Muscle layer of colon (tissue), 2 donors: ENCODE results near the gene CD48.

Experiments
- H3K27ac ChIP-seq: one replicate; pipeline ENCODE4 v1.7.0; 2013; ENCODE audit warnings: low read depth, mild to moderate bottlenecking, low read length, moderate library complexity
- H3K27me3 ChIP-seq, 2 donors: one replicate each; pipeline ENCODE4 v1.7.0; 2013; ENCODE audit warnings: low read length in 2 of 2, mild to moderate bottlenecking in 2 of 2; ENCODE audit not compliant: insufficient read depth in 2 of 2, control insufficient read depth in 1 of 2
- H3K36me3 ChIP-seq: one replicate; pipeline ENCODE4 v1.7.0; 2013; ENCODE audit warnings: mild to moderate bottlenecking, low read length; ENCODE audit not compliant: insufficient read depth
- H3K4me1 ChIP-seq: one replicate; pipeline ENCODE4 v1.7.0; 2013; ENCODE audit warnings: mild to moderate bottlenecking, low read length; ENCODE audit not compliant: insufficient read depth
- H3K4me3 ChIP-seq, 2 donors: one replicate each; pipeline ENCODE4 v1.7.0; 2013; ENCODE audit warnings: low read length in 2 of 2, low read depth in 1 of 2, mild to moderate bottlenecking in 1 of 2, moderate library complexity in 1 of 2
- H3K9ac ChIP-seq: one replicate; pipeline ENCODE4 v1.7.0; 2013; ENCODE audit warnings: low read length
- H3K9me3 ChIP-seq: one replicate; pipeline ENCODE4 v1.7.0; 2013; ENCODE audit warnings: mild to moderate bottlenecking, low read length
- donor health status: abdominal sarcoma.
- donor health status: Adenocarcinoma of cecum.

CD48 gene, protein sequence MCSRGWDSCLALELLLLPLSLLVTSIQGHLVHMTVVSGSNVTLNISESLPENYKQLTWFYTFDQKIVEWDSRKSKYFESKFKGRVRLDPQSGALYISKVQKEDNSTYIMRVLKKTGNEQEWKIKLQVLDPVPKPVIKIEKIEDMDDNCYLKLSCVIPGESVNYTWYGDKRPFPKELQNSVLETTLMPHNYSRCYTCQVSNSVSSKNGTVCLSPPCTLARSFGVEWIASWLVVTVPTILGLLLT

DNA sequence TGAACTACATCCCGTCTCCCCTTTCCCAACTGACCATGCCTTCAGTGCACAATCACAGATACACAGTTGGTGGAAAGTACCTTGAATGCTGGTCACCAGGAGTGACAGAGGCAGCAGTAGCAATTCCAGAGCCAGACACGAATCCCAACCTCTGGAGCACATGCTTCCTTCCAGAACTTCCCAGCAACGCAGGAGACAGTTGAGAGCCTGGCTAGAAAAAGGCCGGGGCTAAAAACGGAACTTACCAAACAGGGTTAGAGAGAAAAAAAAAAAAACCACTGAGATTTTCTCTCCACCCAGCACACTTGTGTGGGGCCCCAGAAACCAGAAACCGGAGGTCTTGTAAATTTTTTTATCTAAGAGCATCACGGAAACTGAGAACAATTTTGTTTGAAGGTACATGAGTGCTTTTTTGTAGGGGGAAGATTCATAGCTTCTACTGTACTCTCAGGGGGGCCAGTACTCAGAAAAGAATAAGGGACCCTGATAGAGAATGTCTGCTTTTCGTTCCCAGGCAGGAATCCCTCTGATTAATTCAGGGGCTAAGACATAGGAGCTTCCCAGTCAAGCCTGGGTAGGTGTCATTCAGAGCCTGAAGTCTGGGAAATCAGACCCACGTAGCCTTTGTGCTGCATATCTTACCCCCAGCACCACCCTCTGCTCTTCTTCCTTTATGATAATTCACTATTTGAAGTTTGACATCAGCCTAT lies at the start of gene CD48:
Gene CD48, minus strand, starts transcription at position 221 of the 710 bp plus-strand sequence. Its CDS starts 59 bp downstream, at position 162.
- Histone ChIP-seq H3K9me3 (no peaks in the 10 kb centered on the region), H3K27ac (no peak within 1 kb of the TSS), H3K4me3 (no peak within 1 kb of the TSS), H3K9ac (no peak within 1 kb of the TSS), H3K27me3 (no peaks in the 10 kb centered on the region), H3K4me1 (no peaks in the 10 kb centered on the region), H3K36me3 (no peaks in the 10 kb centered on the region)

DNA sequence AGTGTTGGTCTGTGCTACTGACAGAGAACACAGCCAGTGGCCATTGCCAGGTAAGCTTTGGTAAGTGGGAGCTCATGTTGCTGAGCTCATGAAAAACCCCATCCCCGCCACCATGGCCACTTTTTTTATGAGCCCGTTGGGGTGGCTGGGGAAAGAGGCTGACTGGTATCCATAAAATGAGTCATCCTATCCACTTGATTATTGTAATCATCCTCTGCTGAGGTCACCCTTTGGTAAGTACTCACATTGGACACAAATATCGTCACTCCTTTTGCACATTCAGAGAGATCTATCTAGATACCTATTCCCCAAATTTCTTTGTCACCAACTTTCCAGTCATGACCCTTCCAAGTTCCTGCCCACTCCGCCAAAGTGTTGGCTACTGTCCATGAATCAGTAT lies 49.4 kb upstream of the CD48 start:
- no peaks in the 10 kb centered on the region for H3K27me3 ChIP-seq
- no peaks in the 10 kb centered on the region for H3K4me1 ChIP-seq
- H3K4me3 ChIP-seq, result no peak overlapping the region
- no peaks in the 10 kb centered on the region for H3K36me3 ChIP-seq
- no peak overlapping the region for H3K27ac ChIP-seq
- H3K9me3 ChIP-seq, result no peaks in the 10 kb centered on the region
- no peak overlapping the region for H3K9ac ChIP-seq

DNA sequence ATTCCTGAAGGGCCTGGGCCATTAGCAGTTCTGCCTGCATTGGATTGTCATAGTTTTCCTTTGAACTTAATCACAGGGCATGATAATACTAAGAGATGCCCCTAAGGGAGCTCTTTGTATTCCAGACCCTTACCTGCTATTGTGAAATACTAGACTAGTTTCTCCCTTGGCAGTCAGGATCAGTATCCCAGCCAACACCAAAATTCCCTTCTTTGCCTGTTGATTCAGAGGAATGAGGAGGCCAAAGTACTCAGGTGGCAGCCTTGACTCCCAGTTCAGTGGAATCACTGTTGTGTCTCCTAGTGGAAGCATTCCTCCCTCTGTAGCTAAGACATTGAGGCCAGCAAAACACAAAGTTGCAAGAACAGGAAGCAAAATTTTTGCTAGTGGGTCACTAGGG lies 48.1 kb upstream of the CD48 start:
- H3K4me1 ChIP-seq, result no peaks in the 10 kb centered on the region
- H3K4me3 ChIP-seq, result no peak overlapping the region
- H3K27me3 ChIP-seq, result no peaks in the 10 kb centered on the region
- no peak overlapping the region for H3K9ac ChIP-seq
- H3K27ac ChIP-seq, result no peak overlapping the region
- no peaks in the 10 kb centered on the region for H3K9me3 ChIP-seq
- H3K36me3 ChIP-seq, result no peaks in the 10 kb centered on the region

DNA sequence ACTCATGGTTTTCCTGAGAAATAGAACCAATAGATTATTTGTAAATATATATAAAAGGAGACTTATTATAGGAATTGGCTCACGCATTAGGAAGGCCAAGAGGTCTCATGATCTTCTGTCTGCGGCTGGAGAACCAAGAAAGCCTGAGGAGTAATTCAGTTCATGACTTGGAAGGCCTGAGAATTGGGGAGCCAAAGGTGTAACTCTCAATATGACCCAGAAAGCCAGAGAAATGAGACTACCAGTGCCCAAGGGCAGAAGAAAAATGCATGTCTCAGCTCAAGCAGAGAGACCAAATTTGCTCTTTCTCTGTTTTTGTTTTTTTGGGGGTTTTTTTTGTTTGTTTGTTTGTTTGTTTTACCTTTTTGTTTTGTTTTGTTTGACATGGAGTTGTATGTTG lies 46.9 kb upstream of the CD48 start:
- Histone ChIP-seq H3K36me3 (no peaks in the 10 kb centered on the region), H3K9ac (no peak overlapping the region), H3K27me3 (no peaks in the 10 kb centered on the region), H3K4me3 (no peak overlapping the region), H3K27ac (no peak overlapping the region), H3K4me1 (no peaks in the 10 kb centered on the region), H3K9me3 (no peaks in the 10 kb centered on the region)

- H3K36me3 ChIP-seq, result no peaks in the 10 kb centered on the region
- no peaks in the 10 kb centered on the region for H3K27me3 ChIP-seq
- no peaks in the 10 kb centered on the region for H3K4me1 ChIP-seq
- no peak overlapping the region for H3K9ac ChIP-seq
- no peaks in the 10 kb centered on the region for H3K9me3 ChIP-seq
- H3K4me3 ChIP-seq, result no peak overlapping the region
- H3K27ac ChIP-seq, result no peak overlapping the region
Observed at GRCh38 chr1:160756849-160757201, 45.2 kb upstream of the CD48 start.

- H3K4me1 ChIP-seq, result no peaks in the 10 kb centered on the region
- H3K27me3 ChIP-seq, result no peaks in the 10 kb centered on the region
- H3K36me3 ChIP-seq, result no peaks in the 10 kb centered on the region
- no peaks in the 10 kb centered on the region for H3K9me3 ChIP-seq
- H3K9ac ChIP-seq, result no peak overlapping the region
- no peak overlapping the region for H3K4me3 ChIP-seq
- H3K27ac ChIP-seq, result no peak overlapping the region
Observed at GRCh38 chr1:160755911-160756848, 44.6 kb upstream of the CD48 start.

GRCh38 chr1:160755461-160755860 lies 43.8 kb upstream of the CD48 start:
- Histone ChIP-seq H3K36me3 (no peaks in the 10 kb centered on the region), H3K9me3 (no peaks in the 10 kb centered on the region), H3K27me3 (no peaks in the 10 kb centered on the region), H3K4me1 (no peaks in the 10 kb centered on the region), H3K4me3 (no peak overlapping the region), H3K9ac (no peak overlapping the region), H3K27ac (no peak overlapping the region)

DNA sequence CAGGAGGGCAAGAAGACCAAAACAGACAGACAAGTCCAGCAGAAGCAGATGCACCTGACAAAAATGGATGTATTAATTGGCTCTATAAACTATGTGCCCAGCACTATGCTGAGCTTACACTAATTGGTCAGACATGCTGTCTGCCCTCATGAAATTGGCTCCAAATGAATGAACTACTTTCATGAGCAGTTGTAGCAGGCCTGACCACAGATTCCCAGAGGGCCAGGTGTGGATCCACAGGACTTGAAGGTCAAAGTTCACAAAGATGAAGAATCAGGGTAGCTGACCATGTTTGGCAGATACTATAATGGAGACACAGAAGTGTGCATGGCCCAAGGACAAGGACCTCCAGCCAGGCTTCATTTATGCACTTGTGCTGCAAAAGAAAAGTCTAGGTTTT lies 42.0 kb upstream of the CD48 start:
- no peaks in the 10 kb centered on the region for H3K9me3 ChIP-seq
- H3K27ac ChIP-seq, result no peak overlapping the region
- H3K4me1 ChIP-seq, result no peaks in the 10 kb centered on the region
- no peaks in the 10 kb centered on the region for H3K36me3 ChIP-seq
- H3K4me3 ChIP-seq, result no peak overlapping the region
- no peaks in the 10 kb centered on the region for H3K27me3 ChIP-seq
- H3K9ac ChIP-seq, result no peak overlapping the region

GRCh38 chr1:160752924-160753323 lies 41.3 kb upstream of the CD48 start:
- no peaks in the 10 kb centered on the region for H3K36me3 ChIP-seq
- no peak overlapping the region for H3K27ac ChIP-seq
- H3K9ac ChIP-seq, result no peak overlapping the region
- H3K9me3 ChIP-seq, result no peaks in the 10 kb centered on the region
- H3K4me1 ChIP-seq, result no peaks in the 10 kb centered on the region
- no peaks in the 10 kb centered on the region for H3K27me3 ChIP-seq
- no peak overlapping the region for H3K4me3 ChIP-seq

- Histone ChIP-seq H3K9me3 (no peaks in the 10 kb centered on the region), H3K9ac (no peak overlapping the region), H3K4me3 (no peak overlapping the region), H3K27ac (no peak overlapping the region), H3K4me1 (no peaks in the 10 kb centered on the region), H3K36me3 (no peaks in the 10 kb centered on the region), H3K27me3 (no peaks in the 10 kb centered on the region)
Observed at GRCh38 chr1:160752406-160752805, 40.8 kb upstream of the CD48 start.

- Histone ChIP-seq H3K4me3 (no peak overlapping the region), H3K9ac (no peak overlapping the region), H3K36me3 (no peaks in the 10 kb centered on the region), H3K9me3 (no peaks in the 10 kb centered on the region), H3K27ac (no peak overlapping the region), H3K4me1 (no peaks in the 10 kb centered on the region), H3K27me3 (no peaks in the 10 kb centered on the region)
Observed at GRCh38 chr1:160750608-160751007, 39.0 kb upstream of the CD48 start.
